MCF 10A (cell line): ENCODE measurements around the gene BCL2. TPM values are rescaled to one million over a fixed set of nuclear protein-coding genes. Genes with fewer than 3 reads are reported as not detected.

ENCODE experiments used
- BruUV-seq: library from RNA; stranded (reverse); fragments of 400-500 nt; replicated peaks from 2 replicates; lab custom pipeline; 2021; lab: Mats Ljungman, UMichigan
- CTCF ChIA-PET: fragments of 300-600 bp; sonication (Branson Sonifier 250); formaldehyde crosslinking; extraction: SDS; loops from one replicate; lab custom pipeline; 2021; ENCODE audit warnings: antibody characterized with exemption, inconsistent platforms; lab: Yijun Ruan, JAX
- POLR2A ChIA-PET: fragments of 300-600, 350-650 bp; sonication (Branson Sonifier 250); formaldehyde crosslinking; extraction: SDS; loops from one replicate; lab custom pipeline; 2020; ENCODE audit warnings: antibody characterized with exemption, inconsistent platforms; lab: Yijun Ruan, JAX
- DNase-seq: peaks from one replicate; pipeline ENCODE4 v3.0.0-alpha.2; 2018; ENCODE audit not compliant: unreplicated experiment
- H3K27ac Mint-ChIP-seq: one replicate; pipeline ENCODE4 v1.8.0; 2022; ENCODE audit warnings: mild to moderate bottlenecking, low read depth, mixed read lengths; ENCODE audit not compliant: unreplicated experiment
- H3K27me3 Mint-ChIP-seq: one replicate; pipeline ENCODE4 v1.8.0; 2022; ENCODE audit warnings: mixed read lengths; ENCODE audit not compliant: insufficient read depth, unreplicated experiment
- H3K36me3 Mint-ChIP-seq: one replicate; pipeline ENCODE4 v1.8.0; 2022; ENCODE audit warnings: mild to moderate bottlenecking, moderate library complexity, mixed read lengths; ENCODE audit not compliant: insufficient read depth, unreplicated experiment
- H3K4me1 Mint-ChIP-seq: one replicate; pipeline ENCODE4 v1.8.0; 2022; ENCODE audit warnings: mixed read lengths; ENCODE audit not compliant: insufficient read depth, unreplicated experiment
- H3K4me3 Mint-ChIP-seq: one replicate; pipeline ENCODE4 v1.8.0; 2022; ENCODE audit warnings: mild to moderate bottlenecking, moderate library complexity, mixed read lengths; ENCODE audit not compliant: unreplicated experiment
- H3K9me3 Mint-ChIP-seq: one replicate; pipeline ENCODE4 v1.8.0; 2022; ENCODE audit warnings: mixed read lengths; ENCODE audit not compliant: unreplicated experiment
- intact Hi-C: fragments of 100-400 bp; cut with micrococcal nuclease; formaldehyde crosslinking; loops from 2 replicates; pipeline ENCODE4 v1.14.1; 2022
- total RNA-seq: library from RNA; stranded (reverse); gene quantifications from 2 replicates; pipeline ENCODE4 v1.2.3, GENCODE V29; 2022
- TF ChIP-seq, protein P1 (sequence below): fragments of 200-600 bp; IDR thresholded peaks from one replicate; pipeline ENCODE4 v1.8.0; 2022; ENCODE audit warnings: antibody characterized with exemption, mild to moderate bottlenecking; ENCODE audit not compliant: unreplicated experiment

Gene BCL2
- total RNA-seq, 1 experiment from 2014 or later = 3.0 TPM

DNA sequence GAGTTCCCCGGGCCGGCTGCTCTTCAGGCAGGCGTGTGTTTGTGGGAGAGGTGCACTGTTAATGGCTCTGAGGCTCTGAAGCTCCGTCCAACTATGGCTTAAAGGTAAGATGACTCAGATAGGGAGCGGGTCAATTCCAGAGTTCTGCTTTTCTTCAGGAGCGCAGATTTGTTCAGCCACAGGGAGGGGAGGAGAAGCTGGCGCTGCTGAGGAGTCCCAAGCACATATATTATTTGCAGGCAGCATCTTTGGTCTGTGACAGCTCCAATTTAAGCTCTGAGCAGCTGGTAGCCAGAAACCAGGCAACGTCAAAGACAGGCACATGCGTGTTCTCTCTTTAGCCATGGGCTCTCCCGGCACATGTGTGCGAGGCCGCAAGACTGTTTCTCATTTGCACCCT is 229.2 kb downstream of the BCL2 start:
- Mint-ChIP-seq H3K36me3 (no peaks in the 10 kb centered on the region), H3K4me1 (no peaks in the 10 kb centered on the region), H3K27me3 (peaks cover 13% of the 10 kb centered on the region), H3K4me3 (no peak overlapping the region), H3K27ac (no peak overlapping the region), H3K9me3 (no peaks in the 10 kb centered on the region)
- BruUV-seq = no TSS peak
- intact Hi-C loops = no loop called here
- TF ChIP-seq, protein P1, sequence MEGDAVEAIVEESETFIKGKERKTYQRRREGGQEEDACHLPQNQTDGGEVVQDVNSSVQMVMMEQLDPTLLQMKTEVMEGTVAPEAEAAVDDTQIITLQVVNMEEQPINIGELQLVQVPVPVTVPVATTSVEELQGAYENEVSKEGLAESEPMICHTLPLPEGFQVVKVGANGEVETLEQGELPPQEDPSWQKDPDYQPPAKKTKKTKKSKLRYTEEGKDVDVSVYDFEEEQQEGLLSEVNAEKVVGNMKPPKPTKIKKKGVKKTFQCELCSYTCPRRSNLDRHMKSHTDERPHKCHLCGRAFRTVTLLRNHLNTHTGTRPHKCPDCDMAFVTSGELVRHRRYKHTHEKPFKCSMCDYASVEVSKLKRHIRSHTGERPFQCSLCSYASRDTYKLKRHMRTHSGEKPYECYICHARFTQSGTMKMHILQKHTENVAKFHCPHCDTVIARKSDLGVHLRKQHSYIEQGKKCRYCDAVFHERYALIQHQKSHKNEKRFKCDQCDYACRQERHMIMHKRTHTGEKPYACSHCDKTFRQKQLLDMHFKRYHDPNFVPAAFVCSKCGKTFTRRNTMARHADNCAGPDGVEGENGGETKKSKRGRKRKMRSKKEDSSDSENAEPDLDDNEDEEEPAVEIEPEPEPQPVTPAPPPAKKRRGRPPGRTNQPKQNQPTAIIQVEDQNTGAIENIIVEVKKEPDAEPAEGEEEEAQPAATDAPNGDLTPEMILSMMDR = no peak
- no peak for DNase-seq
- POLR2A ChIA-PET = no interaction called here
- CTCF ChIA-PET = interaction anchor here (0.6 kb wide), 1 partner anchor 34 kb away, joined by 3 read pairs; no protein-coding TSS in a partner anchor

DNA sequence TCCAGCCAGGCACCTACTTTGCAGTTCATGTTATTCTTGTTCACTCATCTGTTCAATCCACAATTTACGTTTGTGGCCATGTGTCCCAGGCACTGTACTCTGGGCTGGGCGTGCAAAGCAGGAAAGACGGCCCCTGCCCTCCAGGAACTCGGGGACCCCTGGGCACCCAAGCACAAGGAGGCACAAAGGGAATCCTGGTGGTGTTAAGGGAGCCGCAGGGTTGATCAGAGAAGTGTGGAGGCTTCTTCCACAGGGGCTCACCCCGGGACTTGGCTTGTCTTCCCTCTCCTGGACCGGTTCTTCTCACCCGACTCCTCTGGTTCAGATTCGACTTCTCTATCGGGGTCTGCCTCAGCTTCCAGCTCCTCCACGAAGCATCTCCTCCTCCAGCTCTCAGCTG is 230.5 kb downstream of the BCL2 start:
- intact Hi-C loops = no loop called here

DNA sequence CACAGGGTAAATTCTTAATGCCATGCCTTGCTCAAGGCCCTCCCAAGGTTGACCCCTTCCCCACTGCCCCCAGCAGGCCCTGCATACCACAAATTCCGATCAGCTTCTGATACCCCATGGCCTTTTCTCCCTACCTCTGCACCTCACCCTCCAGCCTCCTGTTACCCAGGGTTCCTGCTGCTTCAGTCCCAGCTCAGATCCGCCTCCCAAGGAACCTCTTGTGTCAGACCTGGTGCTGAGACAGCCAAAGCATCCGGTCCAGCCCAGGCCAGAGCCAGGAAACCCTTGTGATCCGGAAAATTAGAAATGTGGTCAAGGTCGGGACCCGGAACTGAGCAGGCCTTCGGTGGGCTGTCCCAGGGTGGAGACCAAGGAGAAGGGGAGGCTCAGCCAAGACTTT is 231.3 kb downstream of the BCL2 start:
- TF ChIP-seq, protein P1 = no peak
- peaks cover 7% of the 10 kb centered on the region for H3K4me1 Mint-ChIP-seq
- no peaks in the 10 kb centered on the region for H3K9me3 Mint-ChIP-seq
- H3K27ac Mint-ChIP-seq = no peak overlapping the region
- H3K27me3 Mint-ChIP-seq = peaks cover 1% of the 10 kb centered on the region
- H3K4me3 Mint-ChIP-seq = no peak overlapping the region
- DNase-seq = no peak
- BruUV-seq = no TSS peak
- H3K36me3 Mint-ChIP-seq = no peaks in the 10 kb centered on the region
- POLR2A ChIA-PET = interaction anchor here (0.6 kb wide), 1 partner anchor 779 kb away, joined by 3 read pairs; no protein-coding TSS in a partner anchor
- intact Hi-C loops = no loop called here
- CTCF ChIA-PET = interaction anchor here (0.7 to 0.9 kb wide), 4 partner anchors 66 to 958 kb away, joined by 3 read pairs; no protein-coding TSS in a partner anchor

More for the DNA sequence above, 230.5 kb downstream of the BCL2 start:
- TF ChIP-seq, protein P1 = no peak
- no peaks in the 10 kb centered on the region for H3K36me3 Mint-ChIP-seq
- DNase-seq = no peak
- POLR2A ChIA-PET = no interaction called here
- H3K4me3 Mint-ChIP-seq = no peak overlapping the region
- no TSS peak for BruUV-seq
- no peaks in the 10 kb centered on the region for H3K4me1 Mint-ChIP-seq
- CTCF ChIA-PET = interaction anchor here (0.9 kb wide), 1 partner anchor 66 kb away, joined by 3 read pairs; no protein-coding TSS in a partner anchor
- peaks cover 9% of the 10 kb centered on the region for H3K27me3 Mint-ChIP-seq
- no peak overlapping the region for H3K27ac Mint-ChIP-seq
- H3K9me3 Mint-ChIP-seq = no peaks in the 10 kb centered on the region

DNA sequence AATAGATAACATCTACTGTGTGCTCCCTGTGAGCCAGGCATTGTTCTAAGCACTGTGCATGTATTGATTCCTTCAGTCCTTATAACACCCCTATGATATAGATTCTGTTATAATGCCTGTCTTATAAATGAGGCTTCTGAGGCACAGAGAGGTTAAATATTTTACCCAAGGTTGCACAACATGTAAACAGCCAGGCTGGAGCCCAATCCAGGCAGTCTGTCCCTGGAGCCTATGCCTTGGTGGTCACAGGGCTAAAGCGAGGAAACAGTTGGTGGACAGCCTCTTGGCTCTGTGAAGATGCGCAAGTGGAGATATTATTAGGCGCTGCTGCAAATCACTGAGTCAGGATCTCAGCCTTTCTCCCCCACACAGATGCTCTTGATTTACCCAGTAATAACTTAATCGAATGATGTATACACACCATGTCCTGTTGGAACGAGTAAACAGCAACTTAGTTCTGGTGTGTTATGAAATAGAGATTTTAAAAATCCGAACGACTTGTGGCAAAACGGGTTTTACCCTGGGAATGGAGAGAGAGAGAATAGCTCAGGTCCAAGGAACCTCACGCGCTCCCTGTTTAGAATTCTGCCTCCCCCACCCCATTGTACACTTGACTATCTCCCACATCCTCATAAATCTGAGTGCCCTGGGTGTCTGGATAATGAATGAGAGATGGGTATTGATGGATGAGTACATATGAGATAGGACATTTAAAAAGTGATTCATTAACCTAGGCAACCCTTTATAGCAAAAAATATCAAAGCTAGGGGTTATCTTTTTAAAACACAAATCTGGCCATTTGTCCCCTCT is 231.9 kb downstream of the BCL2 start:
- no TSS peak for BruUV-seq
- Mint-ChIP-seq H3K9me3 (no peaks in the 10 kb centered on the region), H3K27ac (no peak overlapping the region), H3K36me3 (no peaks in the 10 kb centered on the region), H3K4me1 (peaks cover 8% of the 10 kb centered on the region), H3K4me3 (no peak overlapping the region), H3K27me3 (no peaks in the 10 kb centered on the region)
- no peak for DNase-seq
- TF ChIP-seq, protein P1 = no peak
- ChIA-PET POLR2A (interaction anchor here (0.6 kb wide), 1 partner anchor 778 kb away, joined by 3 read pairs; no protein-coding TSS in a partner anchor), CTCF (interaction anchor here (0.7 to 0.8 kb wide), 3 partner anchors 71 to 957 kb away, joined by 3 read pairs; no protein-coding TSS in a partner anchor)
- intact Hi-C loops = no loop called here
